ENCODE measurements around the gene AGXT2.

The AGXT2 gene

GRCh38 chr5:34957857-34958690 lies 89.7 kb downstream of the AGXT2 start:
- DNase-seq, result peak; percentile 9

GRCh38 chr5:34957321-34957720 lies 90.4 kb downstream of the AGXT2 start:
- no peak for DNase-seq

Measured in NCI-H524 treated with DMSO at 0.1 percent for 48 hours (cell line).